IPS DF 19.7 (cell line): ENCODE data around the gene BBS5.

Experiments
- DNase-seq: peaks from one replicate; pipeline ENCODE4 v3.0.0-alpha.2; 2013; ENCODE audit warnings: low read depth, low spot score

BBS5 gene

GRCh38 chr2:169540146-169540545, 60.9 kb downstream of the BBS5 start:
- no peak for DNase-seq

- no peak for DNase-seq
Observed at GRCh38 chr2:169542433-169542832, 63.1 kb downstream of the BBS5 start.

GRCh38 chr2:169546756-169547155, 67.5 kb downstream of the BBS5 start:
- DNase-seq: no peak
